ENCODE measurements around the gene NDUFA13. TPM values are rescaled to one million over a fixed set of nuclear protein-coding genes. Genes with fewer than 3 reads are reported as not detected.

NDUFA13 gene
- total RNA-seq, 1 experiment from 2014 or later: 489 TPM

GRCh38 chr19:19508217-19508616 lies 7.8 kb upstream of the NDUFA13 start:
- Histone ChIP-seq H3K4me2 (ENCODE audit: insufficient read depth, insufficient read length, low read length) (no peak overlapping the region), H2AK5ac (ENCODE audit: insufficient read length, low read length) (no peak overlapping the region), H3K27ac (ENCODE audit: insufficient read length, low read depth, low read length) (no peak overlapping the region), H4K20me1 (ENCODE audit: control insufficient read depth, insufficient read depth, insufficient read length) (no peaks in the 10 kb centered on the region), H3K4ac (ENCODE audit: low read depth, low read length) (no peak overlapping the region), H2BK20ac (ENCODE audit: low read depth, low read length, poor library complexity, severe bottlenecking) (no peak overlapping the region), H2AFZ (ENCODE audit: low read length) (no peak overlapping the region), H2BK15ac (ENCODE audit: low read depth, low read length) (no peak overlapping the region), H3K79me2 (ENCODE audit: insufficient read depth, low read length) (no peaks in the 10 kb centered on the region), H3K27me3 (ENCODE audit: insufficient read depth, low read length) (no peaks in the 10 kb centered on the region), H3K4me1 (ENCODE audit: insufficient read depth, low read length) (no peaks in the 10 kb centered on the region), H4K91ac (ENCODE audit: insufficient read length, low read depth, low read length) (no peak overlapping the region), H3K23ac (ENCODE audit: insufficient read length, low read depth, low read length) (no peak overlapping the region), H3K23me2 (ENCODE audit: insufficient read length, low read depth, low read length, poor library complexity, severe bottlenecking) (no peaks in the 10 kb centered on the region), H2BK5ac (ENCODE audit: insufficient read length, low read length) (no peak overlapping the region), H3K14ac (ENCODE audit: insufficient read depth, low read length) (no peak overlapping the region), H3T11ph (ENCODE audit: low read length) (no peak overlapping the region), H3K9ac (ENCODE audit: extremely low read depth, insufficient read length, low read length) (no peak overlapping the region), H3K79me1 (ENCODE audit: insufficient read depth, low read depth, low read length, poor library complexity, severe bottlenecking) (no peaks in the 10 kb centered on the region), H2BK120ac (ENCODE audit: low read depth, low read length, poor library complexity, severe bottlenecking) (no peak overlapping the region), H3K18ac (ENCODE audit: insufficient read length, low read depth, low read length) (no peak overlapping the region), H4K5ac (ENCODE audit: insufficient read length, low read depth, low read length) (no peak overlapping the region), H4K8ac (replicated peaks; ENCODE audit: insufficient read length, low read depth, low read length) (no peak overlapping the region), H3K9me3 (ENCODE audit: control insufficient read depth, low read depth, low read length) (no peaks in the 10 kb centered on the region), H3K56ac (ENCODE audit: insufficient read length, low read depth, low read length) (no peak overlapping the region), H2BK12ac (ENCODE audit: insufficient read length, low read depth, low read length) (no peak overlapping the region)
- no peak for TF ChIP-seq CTCF (conservative IDR thresholded peaks at IDR 0.05)
- no peak overlapping the region for H3K4me3 Mint-ChIP-seq
- no CpG with 5 or more reads among the region's 11 CpGs for WGBS (ENCODE audit: extremely low coverage, insufficient read length, low lambda C conversion rate)
- no peak for DNase-seq
- peak overlapping the region in 2 of 3 experiments; percentile 70 to 90; a peak in 2 of 7 replicates for H3K27ac Mint-ChIP-seq
- H3K4me1 Mint-ChIP-seq: peaks cover 3 to 13% of the 10 kb centered on the region in 2 experiments
- peaks cover 16 to 47% (median 39%) of the 10 kb centered on the region in 3 experiments for H3K36me3 Mint-ChIP-seq (ENCODE audit: insufficient read depth in 1 of 3, low read depth in 3 of 3)
- H3K27me3 Mint-ChIP-seq (ENCODE audit: low read depth): peaks cover 4% of the 10 kb centered on the region; the same call in 1 of the 2 replicates
- no peaks in the 10 kb centered on the region for H3K9me3 Mint-ChIP-seq

Measured in H9 (cell line).